GM23338 (cell line): ENCODE data around the gene GPRC5B. TPM values are rescaled to one million over a fixed set of nuclear protein-coding genes. Genes with fewer than 3 reads are reported as not detected.

Experiments used
- ATAC-seq: fragments of 200-7000 bp; cut with Tn5 transposase; 3 replicates; pipeline ENCODE4 v1.9.1; 2020
- DNase-seq: peaks from one replicate; pipeline ENCODE4 v3.0.0-alpha.2; 2015; ENCODE audit warnings: low spot score
- H2AFZ ChIP-seq: fragments of 200-600 bp; sonication (generic); 2 replicates; pipeline ENCODE4 v1.8.0; 2016; ENCODE audit warnings: antibody characterized with exemption, mild to moderate bottlenecking, moderate library complexity
- H3F3A ChIP-seq: fragments of 200-600 bp; sonication (generic); replicated peaks from 2 replicates; pipeline ENCODE4 v1.8.0; 2017; ENCODE audit warnings: antibody characterized with exemption, mixed run types, low read depth
- H3K27ac ChIP-seq: fragments of 200-600 bp; sonication (generic); 2 replicates; pipeline ENCODE4 v1.6.1; 2016; ENCODE audit warnings: low read depth
- H3K27me3 ChIP-seq: fragments of 200-600 bp; sonication (generic); 2 replicates; pipeline ENCODE4 v1.8.0; 2016; ENCODE audit warnings: mild to moderate bottlenecking, mixed run types, moderate library complexity; ENCODE audit not compliant: insufficient read depth
- H3K36me3 ChIP-seq: fragments of 200-600 bp; sonication (generic); 2 replicates; pipeline ENCODE4 v1.8.0; 2016; ENCODE audit warnings: mild to moderate bottlenecking; ENCODE audit not compliant: insufficient read depth
- H3K4me1 ChIP-seq: fragments of 200-600 bp; sonication (generic); 2 replicates; pipeline ENCODE4 v1.8.0; 2016; ENCODE audit warnings: mild to moderate bottlenecking, moderate library complexity; ENCODE audit not compliant: insufficient read depth
- H3K4me2 ChIP-seq: fragments of 200-600 bp; sonication (generic); 2 replicates; pipeline ENCODE4 v1.7.1; 2017; ENCODE audit warnings: mixed run types
- H3K4me3 ChIP-seq: fragments of 200-600 bp; sonication (generic); 2 replicates; pipeline ENCODE4 v1.6.1; 2016; ENCODE audit warnings: mixed run types
- H3K79me2 ChIP-seq: fragments of 200-600 bp; sonication (generic); replicated peaks from 2 replicates; pipeline ENCODE4 v1.8.0; 2017; ENCODE audit warnings: mild to moderate bottlenecking; ENCODE audit not compliant: insufficient read depth
- H3K9me2 ChIP-seq: fragments of 200-600 bp; sonication (generic); 2 replicates; pipeline ENCODE4 v1.8.0; 2017; ENCODE audit not compliant: insufficient read depth
- H4K20me1 ChIP-seq: fragments of 200-600 bp; sonication (generic); replicated peaks from 2 replicates; pipeline ENCODE4 v1.8.0; 2017; ENCODE audit warnings: mild to moderate bottlenecking; ENCODE audit not compliant: insufficient read depth
- H3K27ac Mint-ChIP-seq: 2 replicates; pipeline ENCODE4 v1.8.0; 2020; ENCODE audit warnings: inconsistent platforms, mild to moderate bottlenecking, moderate library complexity, mixed read lengths
- H3K27me3 Mint-ChIP-seq: 3 replicates; pipeline ENCODE4 v1.8.0; 2022; ENCODE audit warnings: low read depth, mild to moderate bottlenecking, moderate library complexity, mixed read lengths, inconsistent platforms; ENCODE audit not compliant: insufficient read depth, poor library complexity
- H3K36me3 Mint-ChIP-seq: 3 replicates; pipeline ENCODE4 v1.8.0; 2021; ENCODE audit warnings: low read depth, mild to moderate bottlenecking, inconsistent platforms, moderate library complexity, mixed read lengths
- H3K4me1 Mint-ChIP-seq: 3 replicates; pipeline ENCODE4 v1.8.0; 2020; ENCODE audit warnings: mild to moderate bottlenecking, inconsistent platforms, mixed read lengths
- H3K4me3 Mint-ChIP-seq: 3 replicates; pipeline ENCODE4 v1.8.0; 2021; ENCODE audit warnings: moderate library complexity, mild to moderate bottlenecking, inconsistent platforms, mixed read lengths
- H3K9me3 Mint-ChIP-seq: 3 replicates; pipeline ENCODE4 v1.8.0; 2020; ENCODE audit warnings: moderate library complexity, mild to moderate bottlenecking, inconsistent platforms, mixed read lengths
- CREB1 ChIP-seq: fragments of 250-450 bp; sonication (Bioruptor Pico); IDR thresholded peaks from 2 replicates; pipeline ENCODE4 v1.5.0; 2020; ENCODE audit warnings: low read depth, mild to moderate bottlenecking, moderate library complexity
- CTCF ChIP-seq, 2 experiments: fragments of 200-600 bp in 1 of 2; sonication (generic) in 1 of 2; conservative IDR thresholded peaks; 2 replicates each; pipeline versions ENCODE4 v1.5.1 to v1.6.1; 2016 to 2017; ENCODE audit warnings: antibody characterized with exemption in 2 of 2, low read depth in 2 of 2, mild to moderate bottlenecking in 2 of 2, moderate library complexity in 1 of 2
- EZH2 ChIP-seq: fragments of 200-600 bp; sonication (generic); IDR thresholded peaks from one replicate; pipeline ENCODE4 v1.8.0; 2017; ENCODE audit warnings: antibody characterized with exemption, mild to moderate bottlenecking, low read depth; ENCODE audit not compliant: unreplicated experiment
- EZH2phosphoT487 ChIP-seq: fragments of 200-600 bp; sonication (generic); IDR thresholded peaks from one replicate; pipeline ENCODE4 v1.8.1; 2018; ENCODE audit warnings: antibody characterized with exemption; ENCODE audit not compliant: unreplicated experiment
- NANOG ChIP-seq: IDR thresholded peaks from 2 replicates; pipeline ENCODE4 v1.6.1; 2016; ENCODE audit warnings: antibody characterized with exemption, borderline replicate concordance
- POLR2AphosphoS5 ChIP-seq: IDR thresholded peaks from 2 replicates; pipeline ENCODE4 v1.6.1; 2016; ENCODE audit warnings: antibody characterized with exemption, low read depth
- STAT1 ChIP-seq: IDR thresholded peaks from one replicate; pipeline ENCODE4 v1.6.1; 2016; ENCODE audit warnings: antibody characterized with exemption; ENCODE audit not compliant: unreplicated experiment
- ZNF114 ChIP-seq: fragments of 250-450 bp; sonication (Bioruptor Pico); IDR thresholded peaks from 2 replicates; pipeline ENCODE4 v1.5.0; 2020; ENCODE audit warnings: mild to moderate bottlenecking, moderate library complexity
- polyA plus RNA-seq: library from polyadenylated mRNA; unstranded; fragments of >200 nt; fragmentation: Nextera tagmentation; extraction: Ambion mirVana; gene quantifications from 2 replicates; pipeline ENCODE4 v1.2.1, GENCODE V29; 2016
- total RNA-seq: library from RNA; depleted of rRNA; stranded (reverse); fragments of >200 nt; shearing (Covaris generic); gene quantifications from 2 replicates; pipeline ENCODE4 v1.2.3, GENCODE V29; 2014
- TF ChIP-seq, protein P1 (sequence below): fragments of 250-450 bp; sonication (Bioruptor Pico); IDR thresholded peaks from 2 replicates; pipeline ENCODE4 v1.5.0; 2020; ENCODE audit warnings: mild to moderate bottlenecking, moderate library complexity
- TF ChIP-seq, protein P2 (sequence below): IDR thresholded peaks from 2 replicates; pipeline ENCODE4 v1.6.1; 2016; ENCODE audit warnings: antibody characterized with exemption
- TF ChIP-seq, protein P3 (sequence below): IDR thresholded peaks from one replicate; pipeline ENCODE4 v1.6.1; 2018; ENCODE audit warnings: antibody characterized with exemption; ENCODE audit not compliant: unreplicated experiment

Gene GPRC5B
- total and polyA plus RNA-seq, 2 experiments from 2014 or later = 70.9 to 82.5 TPM

- TF ChIP-seq, protein P1, sequence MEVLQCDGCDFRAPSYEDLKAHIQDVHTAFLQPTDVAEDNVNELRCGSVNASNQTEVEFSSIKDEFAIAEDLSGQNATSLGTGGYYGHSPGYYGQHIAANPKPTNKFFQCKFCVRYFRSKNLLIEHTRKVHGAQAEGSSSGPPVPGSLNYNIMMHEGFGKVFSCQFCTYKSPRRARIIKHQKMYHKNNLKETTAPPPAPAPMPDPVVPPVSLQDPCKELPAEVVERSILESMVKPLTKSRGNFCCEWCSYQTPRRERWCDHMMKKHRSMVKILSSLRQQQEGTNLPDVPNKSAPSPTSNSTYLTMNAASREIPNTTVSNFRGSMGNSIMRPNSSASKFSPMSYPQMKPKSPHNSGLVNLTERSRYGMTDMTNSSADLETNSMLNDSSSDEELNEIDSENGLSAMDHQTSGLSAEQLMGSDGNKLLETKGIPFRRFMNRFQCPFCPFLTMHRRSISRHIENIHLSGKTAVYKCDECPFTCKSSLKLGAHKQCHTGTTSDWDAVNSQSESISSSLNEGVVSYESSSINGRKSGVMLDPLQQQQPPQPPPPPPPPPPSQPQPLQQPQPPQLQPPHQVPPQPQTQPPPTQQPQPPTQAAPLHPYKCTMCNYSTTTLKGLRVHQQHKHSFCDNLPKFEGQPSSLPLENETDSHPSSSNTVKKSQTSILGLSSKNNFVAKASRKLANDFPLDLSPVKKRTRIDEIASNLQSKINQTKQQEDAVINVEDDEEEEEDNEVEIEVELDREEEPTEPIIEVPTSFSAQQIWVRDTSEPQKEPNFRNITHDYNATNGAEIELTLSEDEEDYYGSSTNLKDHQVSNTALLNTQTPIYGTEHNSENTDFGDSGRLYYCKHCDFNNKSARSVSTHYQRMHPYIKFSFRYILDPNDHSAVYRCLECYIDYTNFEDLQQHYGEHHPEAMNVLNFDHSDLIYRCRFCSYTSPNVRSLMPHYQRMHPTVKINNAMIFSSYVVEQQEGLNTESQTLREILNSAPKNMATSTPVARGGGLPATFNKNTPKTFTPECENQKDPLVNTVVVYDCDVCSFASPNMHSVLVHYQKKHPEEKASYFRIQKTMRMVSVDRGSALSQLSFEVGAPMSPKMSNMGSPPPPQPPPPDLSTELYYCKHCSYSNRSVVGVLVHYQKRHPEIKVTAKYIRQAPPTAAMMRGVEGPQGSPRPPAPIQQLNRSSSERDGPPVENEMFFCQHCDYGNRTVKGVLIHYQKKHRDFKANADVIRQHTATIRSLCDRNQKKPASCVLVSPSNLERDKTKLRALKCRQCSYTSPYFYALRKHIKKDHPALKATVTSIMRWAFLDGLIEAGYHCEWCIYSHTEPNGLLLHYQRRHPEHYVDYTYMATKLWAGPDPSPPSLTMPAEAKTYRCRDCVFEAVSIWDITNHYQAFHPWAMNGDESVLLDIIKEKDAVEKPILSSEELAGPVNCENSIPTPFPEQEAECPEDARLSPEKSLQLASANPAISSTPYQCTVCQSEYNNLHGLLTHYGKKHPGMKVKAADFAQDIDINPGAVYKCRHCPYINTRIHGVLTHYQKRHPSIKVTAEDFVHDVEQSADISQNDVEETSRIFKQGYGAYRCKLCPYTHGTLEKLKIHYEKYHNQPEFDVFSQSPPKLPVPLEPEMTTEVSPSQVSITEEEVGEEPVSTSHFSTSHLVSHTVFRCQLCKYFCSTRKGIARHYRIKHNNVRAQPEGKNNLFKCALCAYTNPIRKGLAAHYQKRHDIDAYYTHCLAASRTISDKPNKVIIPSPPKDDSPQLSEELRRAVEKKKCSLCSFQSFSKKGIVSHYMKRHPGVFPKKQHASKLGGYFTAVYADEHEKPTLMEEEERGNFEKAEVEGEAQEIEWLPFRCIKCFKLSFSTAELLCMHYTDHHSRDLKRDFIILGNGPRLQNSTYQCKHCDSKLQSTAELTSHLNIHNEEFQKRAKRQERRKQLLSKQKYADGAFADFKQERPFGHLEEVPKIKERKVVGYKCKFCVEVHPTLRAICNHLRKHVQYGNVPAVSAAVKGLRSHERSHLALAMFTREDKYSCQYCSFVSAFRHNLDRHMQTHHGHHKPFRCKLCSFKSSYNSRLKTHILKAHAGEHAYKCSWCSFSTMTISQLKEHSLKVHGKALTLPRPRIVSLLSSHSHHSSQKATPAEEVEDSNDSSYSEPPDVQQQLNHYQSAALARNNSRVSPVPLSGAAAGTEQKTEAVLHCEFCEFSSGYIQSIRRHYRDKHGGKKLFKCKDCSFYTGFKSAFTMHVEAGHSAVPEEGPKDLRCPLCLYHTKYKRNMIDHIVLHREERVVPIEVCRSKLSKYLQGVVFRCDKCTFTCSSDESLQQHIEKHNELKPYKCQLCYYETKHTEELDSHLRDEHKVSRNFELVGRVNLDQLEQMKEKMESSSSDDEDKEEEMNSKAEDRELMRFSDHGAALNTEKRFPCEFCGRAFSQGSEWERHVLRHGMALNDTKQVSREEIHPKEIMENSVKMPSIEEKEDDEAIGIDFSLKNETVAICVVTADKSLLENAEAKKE (CRISPR knock-in tag) = no peak
- TF ChIP-seq STAT1 = no peak
- TF ChIP-seq, protein P2, sequence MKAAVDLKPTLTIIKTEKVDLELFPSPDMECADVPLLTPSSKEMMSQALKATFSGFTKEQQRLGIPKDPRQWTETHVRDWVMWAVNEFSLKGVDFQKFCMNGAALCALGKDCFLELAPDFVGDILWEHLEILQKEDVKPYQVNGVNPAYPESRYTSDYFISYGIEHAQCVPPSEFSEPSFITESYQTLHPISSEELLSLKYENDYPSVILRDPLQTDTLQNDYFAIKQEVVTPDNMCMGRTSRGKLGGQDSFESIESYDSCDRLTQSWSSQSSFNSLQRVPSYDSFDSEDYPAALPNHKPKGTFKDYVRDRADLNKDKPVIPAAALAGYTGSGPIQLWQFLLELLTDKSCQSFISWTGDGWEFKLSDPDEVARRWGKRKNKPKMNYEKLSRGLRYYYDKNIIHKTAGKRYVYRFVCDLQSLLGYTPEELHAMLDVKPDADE = no peak
- TF ChIP-seq CTCF (conservative IDR thresholded peaks at IDR 0.05; ENCODE audit: low read depth in 2 of 2) = no peak
- no peak for TF ChIP-seq CREB1 (CRISPR knock-in tag)
Observed at GRCh38 chr16:19835968-19836421, 48.7 kb downstream of the GPRC5B start (continued).

- H2AFZ ChIP-seq = no peak overlapping the region
- Mint-ChIP-seq H3K27me3 (no peaks in the 10 kb centered on the region), H3K9me3 (no peaks in the 10 kb centered on the region), H3K27ac (no peak overlapping the region), H3K36me3 (no peaks in the 10 kb centered on the region), H3K4me3 (no peak overlapping the region), H3K4me1 (peaks cover 16% of the 10 kb centered on the region)
- no peaks in the 10 kb centered on the region for H3K79me2 ChIP-seq
- no peak overlapping the region for H3K4me3 ChIP-seq
- H3K9me2 ChIP-seq = no peaks in the 10 kb centered on the region
- H3K36me3 ChIP-seq = no peaks in the 10 kb centered on the region
- no peaks in the 10 kb centered on the region for H4K20me1 ChIP-seq
- H3K27ac ChIP-seq = no peak overlapping the region
- ATAC-seq (no peak), DNase-seq (no peak)
- H3F3A ChIP-seq = 0 out of 2 replicates have a peak, but pooled peaks cover 3% of the 10 kb centered on the region
- peaks cover 7% of the 10 kb centered on the region for H3K4me1 ChIP-seq
- H3K4me2 ChIP-seq = no peak overlapping the region
- no peaks in the 10 kb centered on the region for H3K27me3 ChIP-seq
- no peak for TF ChIP-seq EZH2phosphoT487
- no peak for TF ChIP-seq NANOG
- no peak for TF ChIP-seq ZNF114 (CRISPR knock-in tag)
- no peak for TF ChIP-seq CREB1 (CRISPR knock-in tag)
- TF ChIP-seq, protein P3, sequence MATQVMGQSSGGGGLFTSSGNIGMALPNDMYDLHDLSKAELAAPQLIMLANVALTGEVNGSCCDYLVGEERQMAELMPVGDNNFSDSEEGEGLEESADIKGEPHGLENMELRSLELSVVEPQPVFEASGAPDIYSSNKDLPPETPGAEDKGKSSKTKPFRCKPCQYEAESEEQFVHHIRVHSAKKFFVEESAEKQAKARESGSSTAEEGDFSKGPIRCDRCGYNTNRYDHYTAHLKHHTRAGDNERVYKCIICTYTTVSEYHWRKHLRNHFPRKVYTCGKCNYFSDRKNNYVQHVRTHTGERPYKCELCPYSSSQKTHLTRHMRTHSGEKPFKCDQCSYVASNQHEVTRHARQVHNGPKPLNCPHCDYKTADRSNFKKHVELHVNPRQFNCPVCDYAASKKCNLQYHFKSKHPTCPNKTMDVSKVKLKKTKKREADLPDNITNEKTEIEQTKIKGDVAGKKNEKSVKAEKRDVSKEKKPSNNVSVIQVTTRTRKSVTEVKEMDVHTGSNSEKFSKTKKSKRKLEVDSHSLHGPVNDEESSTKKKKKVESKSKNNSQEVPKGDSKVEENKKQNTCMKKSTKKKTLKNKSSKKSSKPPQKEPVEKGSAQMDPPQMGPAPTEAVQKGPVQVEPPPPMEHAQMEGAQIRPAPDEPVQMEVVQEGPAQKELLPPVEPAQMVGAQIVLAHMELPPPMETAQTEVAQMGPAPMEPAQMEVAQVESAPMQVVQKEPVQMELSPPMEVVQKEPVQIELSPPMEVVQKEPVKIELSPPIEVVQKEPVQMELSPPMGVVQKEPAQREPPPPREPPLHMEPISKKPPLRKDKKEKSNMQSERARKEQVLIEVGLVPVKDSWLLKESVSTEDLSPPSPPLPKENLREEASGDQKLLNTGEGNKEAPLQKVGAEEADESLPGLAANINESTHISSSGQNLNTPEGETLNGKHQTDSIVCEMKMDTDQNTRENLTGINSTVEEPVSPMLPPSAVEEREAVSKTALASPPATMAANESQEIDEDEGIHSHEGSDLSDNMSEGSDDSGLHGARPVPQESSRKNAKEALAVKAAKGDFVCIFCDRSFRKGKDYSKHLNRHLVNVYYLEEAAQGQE = no peak
- TF ChIP-seq STAT1 = no peak
- TF ChIP-seq EZH2 = no peak
- no peak for TF ChIP-seq POLR2AphosphoS5
- TF ChIP-seq, protein P2 = no peak
Observed at GRCh38 chr16:19835196-19835595, 49.5 kb downstream of the GPRC5B start.
